Endothelial cell of coronary artery (primary cell): ENCODE results near the gene RESF1. TPM values are rescaled to one million over a fixed set of nuclear protein-coding genes. Genes with fewer than 3 reads are reported as not detected.

Source experiments
- total RNA-seq: library from RNA; depleted of rRNA; stranded (reverse); fragments of >200 nt; gene quantifications from 2 replicates; pipeline ENCODE4 v1.2.3, GENCODE V29; 2014

Gene RESF1
- total RNA-seq: 59.1 and 87.3 TPM in 2 replicates

GRCh38 chr12:31959161-31959700 lies at the start of gene RESF1:
Gene RESF1 (plus strand): TSS chr12:31959415. CDS start chr12:31980956, 21,541 bp downstream.

Other genes starting within 250 kb of the RESF1 start
- 13.0 and 16.0 TPM in 2 replicates for gene AMN1, start 230.4 kb upstream of the RESF1 start, total RNA-seq
- gene BICD1, start 147.4 kb downstream of the RESF1 start, total RNA-seq: 8.5 and 19.3 TPM in 2 replicates